Kidney epithelial cell (primary cell): ENCODE results near the gene DHRS3. TPM values are rescaled to one million over a fixed set of nuclear protein-coding genes. Genes with fewer than 3 reads are reported as not detected.

Experiments used
- DNase-seq: peaks from one replicate; pipeline ENCODE4 v3.0.0-alpha.2; 2010; ENCODE audit warnings: low read depth
- H3K27me3 ChIP-seq: 2 replicates; pipeline ENCODE4 v1.6.0; 2011; ENCODE audit warnings: low read length; ENCODE audit not compliant: control insufficient read depth, insufficient read depth
- H3K36me3 ChIP-seq: 2 replicates; pipeline ENCODE4 v1.5.1; 2011; ENCODE audit warnings: low read length; ENCODE audit not compliant: control insufficient read depth, insufficient read depth
- H3K4me3 ChIP-seq: 2 replicates; pipeline ENCODE4 v1.5.1; 2011; ENCODE audit warnings: low read depth, mild to moderate bottlenecking, control low read depth, low read length
- total RNA-seq: library from RNA; depleted of rRNA; stranded (reverse); fragments of >200 nt; gene quantifications from 2 replicates; pipeline ENCODE4 v1.2.3, GENCODE V29; 2015
- TF ChIP-seq, protein P1 (sequence below): IDR thresholded peaks from 2 replicates; pipeline ENCODE4 v1.5.1; 2011; ENCODE audit warnings: mild to moderate bottlenecking, moderate library complexity, low read length, control low read depth, inconsistent platforms; ENCODE audit not compliant: insufficient read depth, poor library complexity, severe bottlenecking

The DHRS3 gene
- total RNA-seq, 1 donor from 2014 or later: 37.4 TPM

DNA sequence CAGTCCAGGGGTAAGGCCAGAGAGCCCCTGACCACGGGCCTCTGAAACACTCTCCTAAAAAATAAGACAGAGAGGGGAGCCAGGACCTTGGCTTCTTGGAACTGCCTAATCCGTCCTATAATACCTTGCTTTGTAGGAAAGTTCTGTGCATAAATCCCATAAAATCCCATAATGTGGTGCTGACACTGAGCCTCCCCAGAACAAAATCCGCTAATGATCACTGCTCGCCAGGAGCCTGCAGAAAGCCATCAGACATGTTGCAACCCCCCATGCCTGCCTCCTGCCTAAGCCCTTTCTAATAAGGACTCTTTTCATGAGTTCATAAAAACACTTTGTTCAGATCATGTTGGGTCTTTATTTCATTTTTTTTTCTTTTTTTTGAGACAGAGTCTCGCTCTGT lies 9.3 kb upstream of the DHRS3 start:
- no peak for DNase-seq
- Histone ChIP-seq H3K36me3 (no peaks in the 10 kb centered on the region), H3K4me3 (no peak overlapping the region), H3K27me3 (peaks cover 2% of the 10 kb centered on the region)
- TF ChIP-seq, protein P1, sequence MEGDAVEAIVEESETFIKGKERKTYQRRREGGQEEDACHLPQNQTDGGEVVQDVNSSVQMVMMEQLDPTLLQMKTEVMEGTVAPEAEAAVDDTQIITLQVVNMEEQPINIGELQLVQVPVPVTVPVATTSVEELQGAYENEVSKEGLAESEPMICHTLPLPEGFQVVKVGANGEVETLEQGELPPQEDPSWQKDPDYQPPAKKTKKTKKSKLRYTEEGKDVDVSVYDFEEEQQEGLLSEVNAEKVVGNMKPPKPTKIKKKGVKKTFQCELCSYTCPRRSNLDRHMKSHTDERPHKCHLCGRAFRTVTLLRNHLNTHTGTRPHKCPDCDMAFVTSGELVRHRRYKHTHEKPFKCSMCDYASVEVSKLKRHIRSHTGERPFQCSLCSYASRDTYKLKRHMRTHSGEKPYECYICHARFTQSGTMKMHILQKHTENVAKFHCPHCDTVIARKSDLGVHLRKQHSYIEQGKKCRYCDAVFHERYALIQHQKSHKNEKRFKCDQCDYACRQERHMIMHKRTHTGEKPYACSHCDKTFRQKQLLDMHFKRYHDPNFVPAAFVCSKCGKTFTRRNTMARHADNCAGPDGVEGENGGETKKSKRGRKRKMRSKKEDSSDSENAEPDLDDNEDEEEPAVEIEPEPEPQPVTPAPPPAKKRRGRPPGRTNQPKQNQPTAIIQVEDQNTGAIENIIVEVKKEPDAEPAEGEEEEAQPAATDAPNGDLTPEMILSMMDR: no peak

DNA sequence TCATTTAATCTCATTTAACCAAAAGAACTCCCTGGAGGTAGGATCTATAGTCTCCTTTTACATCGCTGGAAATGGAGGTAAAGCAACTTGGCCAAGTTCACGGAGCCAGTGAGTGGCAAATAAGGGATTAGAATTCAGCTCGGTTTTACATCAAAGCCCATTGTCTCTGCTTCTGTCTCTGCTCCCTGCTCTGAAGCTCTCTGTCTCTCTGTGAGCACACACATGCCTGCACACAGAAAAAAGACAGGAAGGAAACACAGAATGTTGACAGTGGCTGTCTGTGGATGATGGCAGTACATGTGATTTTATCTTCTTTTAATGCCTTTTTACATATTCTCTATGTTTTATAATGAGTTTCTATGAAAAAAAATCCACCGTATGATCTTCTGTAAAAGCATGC lies 8.9 kb upstream of the DHRS3 start:
- Histone ChIP-seq H3K27me3 (peaks cover 2% of the 10 kb centered on the region), H3K36me3 (no peaks in the 10 kb centered on the region), H3K4me3 (no peak overlapping the region)
- TF ChIP-seq, protein P1: no peak
- DNase-seq: no peak

GRCh38 chr1:12625276-12625675 lies 7.3 kb upstream of the DHRS3 start:
- Histone ChIP-seq H3K4me3 (no peak overlapping the region), H3K27me3 (no peaks in the 10 kb centered on the region), H3K36me3 (no peaks in the 10 kb centered on the region)
- no peak for DNase-seq
- TF ChIP-seq, protein P1: no peak

GRCh38 chr1:12622506-12622905 lies 4.5 kb upstream of the DHRS3 start:
- H3K36me3 ChIP-seq: no peaks in the 10 kb centered on the region
- DNase-seq: no peak
- no peaks in the 10 kb centered on the region for H3K27me3 ChIP-seq
- TF ChIP-seq, protein P1: no peak
- H3K4me3 ChIP-seq: no peak overlapping the region

GRCh38 chr1:12621346-12622335 lies 3.6 kb upstream of the DHRS3 start:
- Histone ChIP-seq H3K4me3 (no peak overlapping the region), H3K27me3 (no peaks in the 10 kb centered on the region), H3K36me3 (no peaks in the 10 kb centered on the region)
- TF ChIP-seq, protein P1: no peak
- no peak for DNase-seq
